Measurements from ENCODE around the gene GRPEL1. TPM values are rescaled to one million over a fixed set of nuclear protein-coding genes. Genes with fewer than 3 reads are reported as not detected.

GRPEL1 gene
- total and polyA plus RNA-seq, 2 of the 8 experiments (the other 6 are each of a cell fraction or from before 2014, with no cell fraction given), result 13.5 to 39.9 TPM

DNA sequence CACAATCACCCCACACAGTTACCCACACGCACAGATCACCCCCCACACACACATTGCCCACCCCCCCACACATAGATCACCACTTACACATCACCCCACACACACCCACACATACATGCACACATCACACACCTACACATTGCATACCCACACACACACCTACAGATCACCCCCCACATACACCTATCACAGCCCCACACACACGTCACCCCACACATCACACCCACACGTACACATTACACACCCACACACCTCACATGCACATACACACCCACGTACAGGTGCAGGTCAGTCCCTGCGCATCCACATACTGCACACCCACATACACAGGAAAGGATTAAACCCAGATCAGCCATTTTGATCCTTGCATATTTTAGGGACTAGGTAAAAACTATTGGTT is 40.0 kb downstream of the GRPEL1 start:
- CTCF ChIA-PET (ENCODE audit: partially characterized antibody), result no interaction called here
- Histone ChIP-seq H4K8ac (ENCODE audit: extremely low read depth, insufficient read depth, low read length) (no peak overlapping the region), H2BK12ac (ENCODE audit: low read depth, low read length) (no peak overlapping the region), H2AK5ac (ENCODE audit: low read depth, low read length) (no peak overlapping the region), H3K4me2 (ENCODE audit: insufficient read depth in 1 of 2, low read depth in 2 of 2, low read length in 2 of 2) (no peak overlapping the region), H3K79me1 (ENCODE audit: low read depth, low read length) (peaks cover 3% of the 10 kb centered on the region; the same call in 1 of the 2 replicates), H4K5ac (ENCODE audit: insufficient read length, low read depth, low read length) (no peak overlapping the region), H4K20me1 (replicated peaks in 1 of 2; ENCODE audit: control insufficient read depth in 1 of 2, insufficient read depth in 2 of 2, low read length in 2 of 2) (peaks cover 8 to 25% of the 10 kb centered on the region in 2 experiments), H4K91ac (replicated peaks; ENCODE audit: insufficient read length, low read length) (no peak overlapping the region), H3K27me3 (replicated peaks in 1 of 4; ENCODE audit: control insufficient read depth in 3 of 4, extremely low read depth in 1 of 4, insufficient read depth in 3 of 4, low read length in 3 of 4) (no peaks in the 10 kb centered on the region), H3K4me1 (replicated peaks in 1 of 4; ENCODE audit: control insufficient read depth in 3 of 4, insufficient read depth in 4 of 4, low read length in 3 of 4) (no peaks in the 10 kb centered on the region; a peak in 1 of 7 replicates), H2BK120ac (replicated peaks; ENCODE audit: low read depth, low read length) (no peak overlapping the region), H3K79me2 (ENCODE audit: control insufficient read depth in 1 of 2, insufficient read depth in 2 of 2, low read length in 2 of 2) (no peaks in the 10 kb centered on the region), H3K4ac (replicated peaks; ENCODE audit: insufficient read length, low read depth, low read length) (no peak overlapping the region), H3K23ac (ENCODE audit: insufficient read length) (no peak overlapping the region), H3K27ac (ENCODE audit: low read depth, low read length) (no peak overlapping the region), H3K18ac (ENCODE audit: extremely low read depth, low read length) (no peak overlapping the region), H3K36me3 (ENCODE audit: control insufficient read depth in 2 of 4, insufficient read depth in 4 of 4, low read length in 3 of 4) (peaks cover 4 to 36% (median 23%) of the 10 kb centered on the region in 4 experiments; a peak in 7 of 8 replicates), H3K9ac (replicated peaks in 1 of 4; ENCODE audit: extremely low read depth in 1 of 4, low read depth in 3 of 4, low read length in 3 of 4) (no peak overlapping the region), H2AFZ (ENCODE audit: low read length) (no peak overlapping the region), H3K23me2 (ENCODE audit: low read depth, low read length) (peaks cover 10% of the 10 kb centered on the region; the same call in 1 of the 2 replicates), H3K56ac (replicated peaks; ENCODE audit: insufficient read length, low read depth, low read length) (no peak overlapping the region), H2BK15ac (ENCODE audit: low read length) (no peak overlapping the region), H3K9me3 (ENCODE audit: insufficient read depth in 2 of 2, low read depth in 1 of 2, low read length in 1 of 2) (no peaks in the 10 kb centered on the region), H3K14ac (ENCODE audit: insufficient read length) (no peak overlapping the region), H2BK5ac (ENCODE audit: low read depth, low read length) (no peak overlapping the region; the same call in 1 of the 2 replicates), H2BK20ac (ENCODE audit: low read length) (no peak overlapping the region), H3K4me3 (ENCODE audit: extremely low read depth in 1 of 4, insufficient read depth in 2 of 4, low read depth in 3 of 4, low read length in 4 of 4) (no peak overlapping the region)
- POLR2A ChIA-PET (ENCODE audit: partially characterized antibody), result interaction anchor here (1.2 kb wide), 1 partner anchor 10 kb away, joined by 3 read pairs; no protein-coding TSS in a partner anchor
- 71 to 100% methylated on average over 1 to 5 of the region's 5 CpGs for WGBS, 2 experiments (ENCODE audit: extremely low coverage in 1 of 2, insufficient coverage in 1 of 2, insufficient read length in 1 of 2, insufficient replicate concordance in 2 of 2, low coverage in 1 of 2, low lambda C conversion rate in 2 of 2, missing lambda C conversion rate in 1 of 2)
- DNase-seq (ENCODE audit: low read depth in 1 of 2, low spot score in 2 of 2) (no peak), FAIRE-seq (no peak)
- TF ChIP-seq HDAC6 (IDR thresholded peaks at IDR 0.05; ENCODE audit: low read depth, low read length) (no peak), YY1 (IDR thresholded peaks at IDR 0.05; ENCODE audit: low read depth, low read length) (no peak), ATF3 (IDR thresholded peaks at IDR 0.05; ENCODE audit: insufficient read depth, low read depth, low read length) (no peak)
